OCI-LY3 (cell line): Measurements from ENCODE around the gene ZMYND11.

Experiments
- CTCF ChIP-seq: fragments of 200-600, 300-600 bp; sonication (generic); IDR thresholded peaks from 2 replicates; pipeline ENCODE4 v1.5.1; 2014; ENCODE audit warnings: antibody characterized with exemption, low read length, low read depth
- EZH2phosphoT487 ChIP-seq: fragments of 200-600 bp; shearing (Covaris generic); IDR thresholded peaks from 2 replicates; pipeline ENCODE4 v1.6.1; 2018; ENCODE audit warnings: antibody characterized with exemption, mixed run types, low read depth

- no peak for TF ChIP-seq CTCF
- no peak for TF ChIP-seq EZH2phosphoT487
Measured at GRCh38 chr10:288316-289200, 153.3 kb downstream of the ZMYND11 start.
